Measurements from ENCODE around the gene ZP1. TPM values are rescaled to one million over a fixed set of nuclear protein-coding genes. Genes with fewer than 3 reads are reported as not detected.

ZP1 gene
- total RNA-seq, 1 experiment from 2014 or later: not detected

DNA sequence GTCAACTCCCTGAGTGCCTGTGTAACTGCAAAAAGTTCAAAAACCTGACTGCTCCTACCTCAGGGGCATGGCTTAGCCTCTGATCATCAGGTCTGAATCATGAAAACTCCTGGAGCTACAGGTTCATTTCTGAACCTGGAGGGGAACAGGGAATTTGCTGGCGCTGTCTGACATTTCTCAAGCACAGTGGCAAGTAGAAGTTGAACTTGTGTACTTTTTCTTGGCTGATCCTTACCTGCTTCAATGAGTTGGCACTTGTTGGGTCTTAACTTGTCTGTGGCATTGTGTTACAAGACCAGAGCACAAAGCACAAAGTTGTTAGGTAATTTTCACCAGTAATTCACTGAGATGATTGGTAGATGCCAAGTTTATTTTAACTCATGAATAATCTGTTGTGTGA, 49.9 kb downstream of the ZP1 start:
- intact Hi-C loops (cut with micrococcal nuclease; ENCODE audit: unreplicated experiment): loop anchor here (5.0 kb wide), 1 partner anchor 210 kb away; no protein-coding TSS in a partner anchor
- H3K4me3 Mint-ChIP-seq (ENCODE audit: unreplicated experiment): no peak overlapping the region
- H3K36me3 Mint-ChIP-seq (ENCODE audit: insufficient read depth, unreplicated experiment): peaks cover 25% of the 10 kb centered on the region
- no peaks in the 10 kb centered on the region for H3K27me3 ChIP-seq (replicated peaks; ENCODE audit: control insufficient read depth, insufficient read depth, low read length)
- peaks cover 28% of the 10 kb centered on the region for H3K4me1 ChIP-seq
- no peaks in the 10 kb centered on the region for H3K36me3 ChIP-seq (ENCODE audit: control insufficient read depth, insufficient read depth, low read length)
- no peaks in the 10 kb centered on the region for H3K9me3 Mint-ChIP-seq (ENCODE audit: unreplicated experiment)
- ChIA-PET CTCF (interaction anchor here (0.9 kb wide), 1 partner anchor 30 kb away, joined by 3 read pairs; no protein-coding TSS in a partner anchor), POLR2A (no interaction called here)
- peaks cover 7% of the 10 kb centered on the region for H3K4me1 Mint-ChIP-seq (ENCODE audit: low read depth, unreplicated experiment)
- no peaks in the 10 kb centered on the region for H3K9me3 ChIP-seq
- H3K4me3 ChIP-seq (ENCODE audit: low read depth, low read length): no peak overlapping the region
- DNase-seq: no peak
- no peak overlapping the region for H3K27ac Mint-ChIP-seq (ENCODE audit: unreplicated experiment)
- TF ChIP-seq CTCF (IDR thresholded peaks at IDR 0.05; ENCODE audit: insufficient read depth in 1 of 2, low read depth in 1 of 2, low read length in 1 of 2, severe bottlenecking in 1 of 2, unreplicated experiment in 1 of 2): no peak
- BruUV-seq (replicated peaks): no TSS peak
- no peaks in the 10 kb centered on the region for H3K27me3 Mint-ChIP-seq (ENCODE audit: insufficient read depth, unreplicated experiment)

- no peak overlapping the region for H3K4me3 Mint-ChIP-seq (ENCODE audit: unreplicated experiment)
- BruUV-seq (replicated peaks): no TSS peak
Measured at GRCh38 chr11:60918251-60918938, 51.1 kb downstream of the ZP1 start.

DNA sequence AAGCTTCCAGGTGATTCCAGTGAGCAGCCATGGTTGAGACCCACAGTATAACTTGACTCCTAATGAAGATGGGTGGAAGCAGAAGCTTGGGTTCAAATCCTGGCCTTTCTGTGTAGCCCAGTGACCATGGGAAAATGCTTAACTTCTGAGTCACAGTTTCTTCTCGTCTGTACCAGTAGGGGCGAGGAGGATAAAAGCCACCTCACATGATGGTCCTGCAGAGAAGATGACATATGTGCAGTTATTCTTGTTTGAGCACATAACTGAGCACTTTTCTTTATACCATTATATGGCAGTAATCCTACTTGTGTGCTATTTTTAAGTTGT, 51.6 kb downstream of the ZP1 start:
- CTCF ChIA-PET: no interaction called here
- intact Hi-C loops (cut with micrococcal nuclease; ENCODE audit: unreplicated experiment): loop anchor here (5.0 kb wide), 1 partner anchor 208 kb away; no protein-coding TSS in a partner anchor
- H3K36me3 Mint-ChIP-seq (ENCODE audit: insufficient read depth, unreplicated experiment): peaks cover 27% of the 10 kb centered on the region
- H3K4me3 Mint-ChIP-seq (ENCODE audit: unreplicated experiment): no peak overlapping the region
- Histone ChIP-seq H3K4me3 (ENCODE audit: low read depth, low read length) (no peak overlapping the region), H3K9me3 (no peaks in the 10 kb centered on the region), H3K4me1 (peaks cover 22% of the 10 kb centered on the region), H3K36me3 (ENCODE audit: control insufficient read depth, insufficient read depth, low read length) (no peaks in the 10 kb centered on the region), H3K27me3 (replicated peaks; ENCODE audit: control insufficient read depth, insufficient read depth, low read length) (no peaks in the 10 kb centered on the region)
- BruUV-seq (replicated peaks): no TSS peak
- DNase-seq: no peak
- no peaks in the 10 kb centered on the region for H3K9me3 Mint-ChIP-seq (ENCODE audit: unreplicated experiment)
- no peak for TF ChIP-seq CTCF (IDR thresholded peaks at IDR 0.05; ENCODE audit: insufficient read depth in 1 of 2, low read depth in 1 of 2, low read length in 1 of 2, severe bottlenecking in 1 of 2, unreplicated experiment in 1 of 2)
- H3K27me3 Mint-ChIP-seq (ENCODE audit: insufficient read depth, unreplicated experiment): no peaks in the 10 kb centered on the region
- H3K27ac Mint-ChIP-seq (ENCODE audit: unreplicated experiment): no peak overlapping the region
- peaks cover 7% of the 10 kb centered on the region for H3K4me1 Mint-ChIP-seq (ENCODE audit: low read depth, unreplicated experiment)
- POLR2A ChIA-PET: no interaction called here

More at GRCh38 chr11:60918251-60918938, 51.1 kb downstream of the ZP1 start:
- ChIA-PET CTCF (no interaction called here), POLR2A (no interaction called here)
- H3K27me3 ChIP-seq (replicated peaks; ENCODE audit: control insufficient read depth, insufficient read depth, low read length): no peaks in the 10 kb centered on the region
- H3K9me3 ChIP-seq: no peaks in the 10 kb centered on the region
- Mint-ChIP-seq H3K9me3 (ENCODE audit: unreplicated experiment) (no peaks in the 10 kb centered on the region), H3K4me1 (ENCODE audit: low read depth, unreplicated experiment) (peaks cover 7% of the 10 kb centered on the region), H3K27me3 (ENCODE audit: insufficient read depth, unreplicated experiment) (no peaks in the 10 kb centered on the region), H3K27ac (ENCODE audit: unreplicated experiment) (no peak overlapping the region), H3K36me3 (ENCODE audit: insufficient read depth, unreplicated experiment) (peaks cover 29% of the 10 kb centered on the region)
- no peaks in the 10 kb centered on the region for H3K36me3 ChIP-seq (ENCODE audit: control insufficient read depth, insufficient read depth, low read length)
- no peak overlapping the region for H3K4me3 ChIP-seq (ENCODE audit: low read depth, low read length)
- peak in 1 of 2 experiments; percentile 44 for DNase-seq
- intact Hi-C loops (cut with micrococcal nuclease; ENCODE audit: unreplicated experiment): loop anchor here (5.0 kb wide), 1 partner anchor 209 kb away; no protein-coding TSS in a partner anchor
- TF ChIP-seq CTCF (IDR thresholded peaks at IDR 0.05; ENCODE audit: insufficient read depth in 1 of 2, low read depth in 1 of 2, low read length in 1 of 2, severe bottlenecking in 1 of 2, unreplicated experiment in 1 of 2): no peak
- H3K4me1 ChIP-seq: peaks cover 24% of the 10 kb centered on the region
